ENCODE data around the gene PITPNB.

DNA sequence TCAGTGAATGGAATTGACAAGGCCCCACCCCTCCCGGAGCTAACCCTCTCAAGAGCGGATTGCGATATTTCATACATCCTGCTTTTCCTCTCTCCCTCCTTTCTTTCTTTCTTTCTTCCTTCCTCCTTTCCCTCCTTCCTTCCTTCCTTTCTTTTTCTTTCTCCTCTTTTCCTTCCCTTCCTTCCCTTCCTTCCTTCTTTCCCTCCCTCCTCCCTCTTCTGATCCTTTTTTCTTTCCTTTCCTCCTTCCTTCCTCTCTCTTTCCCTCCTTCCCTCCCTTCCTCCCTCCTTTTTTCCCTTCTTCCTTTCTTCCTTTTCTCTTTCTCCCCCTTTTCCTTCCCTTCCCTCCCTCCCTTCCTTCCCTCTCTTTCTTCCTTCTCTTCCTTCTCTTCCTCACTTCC is 102.5 kb downstream of the PITPNB start:
- TF ChIP-seq, protein P1, sequence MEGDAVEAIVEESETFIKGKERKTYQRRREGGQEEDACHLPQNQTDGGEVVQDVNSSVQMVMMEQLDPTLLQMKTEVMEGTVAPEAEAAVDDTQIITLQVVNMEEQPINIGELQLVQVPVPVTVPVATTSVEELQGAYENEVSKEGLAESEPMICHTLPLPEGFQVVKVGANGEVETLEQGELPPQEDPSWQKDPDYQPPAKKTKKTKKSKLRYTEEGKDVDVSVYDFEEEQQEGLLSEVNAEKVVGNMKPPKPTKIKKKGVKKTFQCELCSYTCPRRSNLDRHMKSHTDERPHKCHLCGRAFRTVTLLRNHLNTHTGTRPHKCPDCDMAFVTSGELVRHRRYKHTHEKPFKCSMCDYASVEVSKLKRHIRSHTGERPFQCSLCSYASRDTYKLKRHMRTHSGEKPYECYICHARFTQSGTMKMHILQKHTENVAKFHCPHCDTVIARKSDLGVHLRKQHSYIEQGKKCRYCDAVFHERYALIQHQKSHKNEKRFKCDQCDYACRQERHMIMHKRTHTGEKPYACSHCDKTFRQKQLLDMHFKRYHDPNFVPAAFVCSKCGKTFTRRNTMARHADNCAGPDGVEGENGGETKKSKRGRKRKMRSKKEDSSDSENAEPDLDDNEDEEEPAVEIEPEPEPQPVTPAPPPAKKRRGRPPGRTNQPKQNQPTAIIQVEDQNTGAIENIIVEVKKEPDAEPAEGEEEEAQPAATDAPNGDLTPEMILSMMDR (IDR thresholded peaks at IDR 0.05), result no peak
- no peak for TF ChIP-seq POLR2A (IDR thresholded peaks at IDR 0.05)

Measured in testis (tissue), 2 donors.